Measurements from ENCODE around the gene POMGNT2. TPM values are rescaled to one million over a fixed set of nuclear protein-coding genes. Genes with fewer than 3 reads are reported as not detected.

The POMGNT2 gene
- total and polyA plus RNA-seq, 9 donors, result 12.0 to 51.7 (median 36.0) TPM

DNA sequence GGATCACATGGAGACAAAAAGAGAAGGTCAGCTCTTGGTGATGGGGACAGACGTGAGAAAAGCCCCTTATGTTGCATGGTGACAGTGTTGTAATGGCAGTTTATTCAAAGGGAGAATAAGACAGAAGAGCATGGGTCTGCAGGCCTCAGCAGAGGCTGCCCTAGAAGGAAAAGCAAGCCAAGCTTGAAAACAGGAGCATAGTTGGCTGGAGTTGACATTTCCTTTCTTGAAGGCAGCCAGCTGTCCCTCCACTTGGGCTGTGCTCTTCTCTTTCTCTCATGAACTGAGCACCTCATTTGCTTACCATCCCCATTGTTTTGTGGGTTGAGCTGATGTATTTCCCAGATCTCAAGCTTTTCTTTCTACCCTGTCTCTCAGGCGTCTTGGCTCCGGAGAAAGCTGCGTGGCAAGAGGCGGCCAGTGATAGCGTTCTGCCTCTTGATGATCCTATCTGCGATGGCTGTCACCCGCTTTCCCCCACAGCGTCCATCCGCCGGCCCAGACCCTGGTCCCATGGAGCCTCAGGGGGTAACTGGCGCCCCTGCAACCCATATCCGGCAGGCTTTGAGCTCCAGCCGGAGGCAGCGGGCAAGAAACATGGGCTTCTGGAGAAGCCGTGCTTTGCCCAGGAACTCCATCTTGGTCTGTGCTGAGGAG is 73.9 kb downstream of the POMGNT2 start:
- 88 to 96% (median 94%) methylated on average over 16 of the region's 16 CpGs for WGBS, 3 donors
- no peak overlapping the region for H3K4me3 ChIP-seq
- no peak overlapping the region for H3K27ac ChIP-seq
- H3K36me3 ChIP-seq, result no peaks in the 10 kb centered on the region
- DNase-seq, result no peak
- peaks cover 5% of the 10 kb centered on the region for H3K4me1 ChIP-seq (ENCODE audit: insufficient read depth)
- intact Hi-C loops (cut with DNase I), result no loop called here
- TF ChIP-seq CTCF (IDR thresholded peaks at IDR 0.05), result no peak
- TF ChIP-seq EP300 (IDR thresholded peaks at IDR 0.05), result no peak
- no peak for TF ChIP-seq POLR2A (IDR thresholded peaks at IDR 0.05)
- H3K27me3 ChIP-seq, result no peaks in the 10 kb centered on the region
- no peaks in the 10 kb centered on the region for H3K9me3 ChIP-seq

GRCh38 chr3:43031485-43031884 is 74.4 kb downstream of the POMGNT2 start:
- Histone ChIP-seq H3K9me3 (no peaks in the 10 kb centered on the region), H3K27me3 (no peaks in the 10 kb centered on the region), H3K27ac (no peak overlapping the region), H3K4me3 (no peak overlapping the region), H3K4me1 (ENCODE audit: insufficient read depth) (peaks cover 5% of the 10 kb centered on the region), H3K36me3 (no peaks in the 10 kb centered on the region)
- intact Hi-C loops (cut with DNase I), result no loop called here
- TF ChIP-seq POLR2A (IDR thresholded peaks at IDR 0.05) (no peak), CTCF (IDR thresholded peaks at IDR 0.05) (no peak), EP300 (IDR thresholded peaks at IDR 0.05) (no peak)
- 58 to 88% (median 77%) methylated on average over 4 of the region's 4 CpGs for WGBS, 3 donors
- peak in 1 of 5 donors; percentile 39 for DNase-seq

GRCh38 chr3:43030162-43030935 is 75.5 kb downstream of the POMGNT2 start:
- WGBS, 3 donors, result 90 to 95% (median 94%) methylated on average over 15 of the region's 15 CpGs
- no peak for TF ChIP-seq EP300 (IDR thresholded peaks at IDR 0.05)
- TF ChIP-seq POLR2A (IDR thresholded peaks at IDR 0.05), result no peak
- no peak for TF ChIP-seq CTCF (IDR thresholded peaks at IDR 0.05)

More at GRCh38 chr3:43030162-43030935, 75.5 kb downstream of the POMGNT2 start:
- H3K27me3 ChIP-seq, result no peaks in the 10 kb centered on the region
- no peak for DNase-seq
- H3K36me3 ChIP-seq, result no peaks in the 10 kb centered on the region
- H3K4me1 ChIP-seq (ENCODE audit: insufficient read depth), result peaks cover 5% of the 10 kb centered on the region
- no peaks in the 10 kb centered on the region for H3K9me3 ChIP-seq
- H3K27ac ChIP-seq, result no peak overlapping the region
- H3K4me3 ChIP-seq, result no peak overlapping the region
- intact Hi-C loops (cut with DNase I), result no loop called here

Other genes starting within 250 kb of the POMGNT2 start
- gene CYP8B1, start 230.2 kb downstream of the POMGNT2 start, total RNA-seq, result under 1 TPM in 2 of 7 donors, not detected in 5; 0.05 to 0.46 TPM
- not detected for gene CYP8B1, start 230.2 kb downstream of the POMGNT2 start, polyA plus RNA-seq
- gene ZNF662, start 199.9 kb downstream of the POMGNT2 start, total RNA-seq, result 10 to 100 TPM in 5 of 7 donors, 1 to 10 TPM in 2; 9.0 to 29.8 (median 24.6) TPM
- 10 to 100 TPM in 1 of 2 donors, 1 to 10 TPM in 1; 8.1 to 11.1 TPM for gene ZNF662, start 199.9 kb downstream of the POMGNT2 start, polyA plus RNA-seq
- 10 to 100 TPM in 6 of 7 donors, 1 to 10 TPM in 1; 6.3 to 41.3 (median 26.9) TPM for gene GASK1A, start 126.8 kb downstream of the POMGNT2 start, total RNA-seq
- 1 to 10 TPM; 5.4 to 5.8 TPM for gene GASK1A, start 126.8 kb downstream of the POMGNT2 start, polyA plus RNA-seq
- gene SNRK, start 180.5 kb upstream of the POMGNT2 start, total RNA-seq, result 10 to 100 TPM; 21.8 to 52.1 (median 35.0) TPM
- 10 to 100 TPM; 19.0 to 22.0 TPM for gene SNRK, start 180.5 kb upstream of the POMGNT2 start, polyA plus RNA-seq

Measured in ovary (tissue), 9 donors.